ENCODE results near the gene C20orf204. TPM values are rescaled to one million over a fixed set of nuclear protein-coding genes. Genes with fewer than 3 reads are reported as not detected.
"Not testable (repeated sequence)": the region's sequence is repeated elsewhere in the genome, so short reads cannot be mapped to it uniquely, and the experiment has no call there.

Gene C20orf204

GRCh38 chr20:64084685-64085152, 48.7 kb downstream of the C20orf204 start:
- Histone ChIP-seq H4K5ac (ENCODE audit: low read length) (no peak overlapping the region), H3K9ac (ENCODE audit: low read length) (no peak overlapping the region), H3K23ac (ENCODE audit: low read length) (no peak overlapping the region), H3K4ac (ENCODE audit: low read depth, low read length) (no peak overlapping the region), H2AK5ac (ENCODE audit: low read length) (no peak overlapping the region), H3K4me2 (ENCODE audit: low read length) (no peak overlapping the region), H3K56ac (ENCODE audit: low read length) (no peak overlapping the region), H4K8ac (ENCODE audit: low read depth, low read length) (no peak overlapping the region), H3K27me3 (ENCODE audit: insufficient read depth, low read length, poor library complexity) (peaks cover 19% of the 10 kb centered on the region), H3K36me3 (ENCODE audit: control insufficient read depth, insufficient read depth, low read length) (no peaks in the 10 kb centered on the region), H2BK5ac (ENCODE audit: low read length) (no peak overlapping the region), H3K4me3 (ENCODE audit: low read length) (no peak overlapping the region), H2BK15ac (replicated peaks; ENCODE audit: low read depth) (no peak overlapping the region), H3K79me1 (ENCODE audit: low read length) (no peaks in the 10 kb centered on the region), H3K18ac (ENCODE audit: low read length) (no peak overlapping the region), H2BK120ac (ENCODE audit: low read depth, low read length) (no peak overlapping the region), H3K27ac (ENCODE audit: low read depth, low read length) (no peak overlapping the region), H3K4me1 (ENCODE audit: control insufficient read depth, low read depth, low read length) (no peaks in the 10 kb centered on the region), H3K79me2 (ENCODE audit: control insufficient read depth, insufficient read depth, low read length) (no peaks in the 10 kb centered on the region)
- no CpG with 5 or more reads among the region's 23 CpGs for WGBS (ENCODE audit: extremely low coverage, insufficient coverage, low lambda C conversion rate)
- DNase-seq, result peak; percentile 80

- Histone ChIP-seq H3K9ac (ENCODE audit: low read length) (no peak overlapping the region), H3K4me1 (ENCODE audit: control insufficient read depth, low read depth, low read length) (no peaks in the 10 kb centered on the region), H4K5ac (ENCODE audit: low read length) (no peak overlapping the region), H2BK5ac (ENCODE audit: low read length) (no peak overlapping the region), H3K4ac (ENCODE audit: low read depth, low read length) (no peak overlapping the region), H4K8ac (ENCODE audit: low read depth, low read length) (no peak overlapping the region), H3K27ac (ENCODE audit: low read depth, low read length) (no peak overlapping the region), H2AK5ac (ENCODE audit: low read length) (no peak overlapping the region), H3K23ac (ENCODE audit: low read length) (no peak overlapping the region), H3K18ac (ENCODE audit: low read length) (no peak overlapping the region), H3K56ac (ENCODE audit: low read length) (no peak overlapping the region), H3K79me1 (ENCODE audit: low read length) (no peaks in the 10 kb centered on the region), H2BK15ac (replicated peaks; ENCODE audit: low read depth) (no peak overlapping the region), H3K79me2 (ENCODE audit: control insufficient read depth, insufficient read depth, low read length) (no peaks in the 10 kb centered on the region), H2BK120ac (ENCODE audit: low read depth, low read length) (no peak overlapping the region), H3K36me3 (ENCODE audit: control insufficient read depth, insufficient read depth, low read length) (no peaks in the 10 kb centered on the region), H3K4me3 (ENCODE audit: low read length) (no peak overlapping the region), H3K27me3 (ENCODE audit: insufficient read depth, low read length, poor library complexity) (peaks cover 19% of the 10 kb centered on the region), H3K4me2 (ENCODE audit: low read length) (no peak overlapping the region)
- no CpG with 5 or more reads among the region's 11 CpGs for WGBS (ENCODE audit: extremely low coverage, insufficient coverage, low lambda C conversion rate)
- DNase-seq, result no peak
Measured at GRCh38 chr20:64086801-64087200, 50.8 kb downstream of the C20orf204 start.

GRCh38 chr20:64087226-64087825, 51.3 kb downstream of the C20orf204 start:
- not testable (repeated sequence) for H3K79me1 ChIP-seq (ENCODE audit: low read length)
- no CpG with 5 or more reads among the region's 36 CpGs for WGBS (ENCODE audit: extremely low coverage, insufficient coverage, low lambda C conversion rate)

GRCh38 chr20:64088586-64088985, 52.6 kb downstream of the C20orf204 start:
- H3K27me3 ChIP-seq (ENCODE audit: insufficient read depth, low read length, poor library complexity), result peaks cover 19% of the 10 kb centered on the region
- not testable (repeated sequence) for DNase-seq; H3K4ac ChIP-seq (ENCODE audit: low read depth, low read length); H3K9ac ChIP-seq (ENCODE audit: low read length); H3K18ac ChIP-seq (ENCODE audit: low read length); H3K4me2 ChIP-seq (ENCODE audit: low read length); H3K4me3 ChIP-seq (ENCODE audit: low read length); H4K8ac ChIP-seq (ENCODE audit: low read depth, low read length); H2BK120ac ChIP-seq (ENCODE audit: low read depth, low read length); H4K5ac ChIP-seq (ENCODE audit: low read length); H3K27ac ChIP-seq (ENCODE audit: low read depth, low read length); H2BK5ac ChIP-seq (ENCODE audit: low read length); H2AK5ac ChIP-seq (ENCODE audit: low read length); H3K79me2 ChIP-seq (ENCODE audit: control insufficient read depth, insufficient read depth, low read length); H3K79me1 ChIP-seq (ENCODE audit: low read length); H3K4me1 ChIP-seq (ENCODE audit: control insufficient read depth, low read depth, low read length); H3K36me3 ChIP-seq (ENCODE audit: control insufficient read depth, insufficient read depth, low read length); H3K23ac ChIP-seq (ENCODE audit: low read length); H2BK15ac ChIP-seq (replicated peaks; ENCODE audit: low read depth)
- H3K56ac ChIP-seq (ENCODE audit: low read length), result peak overlapping the region; percentile 25

More at GRCh38 chr20:64087226-64087825, 51.3 kb downstream of the C20orf204 start:
- not testable (repeated sequence) for H3K36me3 ChIP-seq (ENCODE audit: control insufficient read depth, insufficient read depth, low read length); H3K4me2 ChIP-seq (ENCODE audit: low read length); H3K4me1 ChIP-seq (ENCODE audit: control insufficient read depth, low read depth, low read length); H3K9ac ChIP-seq (ENCODE audit: low read length); H3K56ac ChIP-seq (ENCODE audit: low read length); H2BK15ac ChIP-seq (replicated peaks; ENCODE audit: low read depth); H2AK5ac ChIP-seq (ENCODE audit: low read length); H2BK120ac ChIP-seq (ENCODE audit: low read depth, low read length); H2BK5ac ChIP-seq (ENCODE audit: low read length); H3K18ac ChIP-seq (ENCODE audit: low read length); H3K79me2 ChIP-seq (ENCODE audit: control insufficient read depth, insufficient read depth, low read length); H3K4me3 ChIP-seq (ENCODE audit: low read length); H4K8ac ChIP-seq (ENCODE audit: low read depth, low read length); H3K4ac ChIP-seq (ENCODE audit: low read depth, low read length); DNase-seq; H4K5ac ChIP-seq (ENCODE audit: low read length); H3K23ac ChIP-seq (ENCODE audit: low read length); H3K27ac ChIP-seq (ENCODE audit: low read depth, low read length)
- peaks cover 19% of the 10 kb centered on the region for H3K27me3 ChIP-seq (ENCODE audit: insufficient read depth, low read length, poor library complexity)

Small RNAs within 50 kb of the gene (small RNA-seq; reads per million reads assigned to genes)
- not detected for gene AL355803.1 (ENCODE audit: insufficient read depth)
- gene MIR6813 (ENCODE audit: insufficient read depth), result not detected

Measured in mesendoderm (in vitro differentiated cells).